HCT116 (cell line): ENCODE measurements around the gene ACOT7. TPM values are rescaled to one million over a fixed set of nuclear protein-coding genes. Genes with fewer than 3 reads are reported as not detected.

Experiments used
- ATAC-seq: fragments of 200-7000 bp; cut with Tn5 transposase; 2 replicates; pipeline ENCODE4 v1.9.1; 2020; ENCODE audit warnings: mild to moderate bottlenecking, moderate library complexity
- BruUV-seq: library from RNA; stranded (reverse); fragments of 400-500 nt; replicated peaks from 2 replicates; lab custom pipeline; 2021; lab: Mats Ljungman, UMichigan
- CTCF ChIA-PET: fragments of 300-600 bp; sonication (Branson Sonifier 250); formaldehyde crosslinking; loops from one replicate; lab custom pipeline; 2021; ENCODE audit warnings: antibody characterized with exemption; lab: Charles Lee
- POLR2A ChIA-PET: fragments of 300-600, 350-600 bp; sonication (Branson Sonifier 250); formaldehyde crosslinking; loops from one replicate; lab custom pipeline; 2021; ENCODE audit warnings: antibody characterized with exemption; lab: Charles Lee
- RAD21 ChIA-PET, 2 experiments: fragments of 300-600 bp; sonication (Branson Sonifier 250); formaldehyde crosslinking; loops; one replicate each; lab custom pipeline; 2023; ENCODE audit warnings: low total read pairs in 2 of 2; ENCODE audit not compliant: uncharacterized antibody in 2 of 2, unreplicated experiment in 2 of 2, low non-redundant PET in 1 of 2; lab: Charles Lee
- DNase-seq: peaks from one replicate; pipeline ENCODE4 v3.0.0-alpha.2; 2010; ENCODE audit warnings: low read depth, low spot score
- H2AFZ ChIP-seq: fragments of 200-600 bp; shearing (Covaris generic), sonication (generic); 2 replicates; pipeline ENCODE4 v1.6.1; 2017; ENCODE audit warnings: low read depth, mixed run types, mixed read lengths, antibody characterized with exemption, low read length; ENCODE audit not compliant: poor library complexity, severe bottlenecking
- H3K27ac ChIP-seq: 2 replicates; pipeline ENCODE4 v1.5.1; 2012; ENCODE audit warnings: low read depth, low read length
- H3K27me3 ChIP-seq: fragments of 200-600 bp; sonication (generic); 2 replicates; pipeline ENCODE4 v1.6.1; 2016; ENCODE audit warnings: mixed run types, low read length, mixed read lengths; ENCODE audit not compliant: insufficient read depth
- H3K36me3 ChIP-seq, 2 experiments: fragments of 200-500 bp in 1 of 2; fragments of 200-600 bp in 1 of 2; sonication (Bioruptor generic) in 1 of 2; sonication (generic) in 1 of 2; 2 replicates each; pipeline versions ENCODE4 v1.5.1 to v1.6.1; 2014 to 2016; ENCODE audit warnings: low read length in 2 of 2, inconsistent platforms in 1 of 2, mixed read lengths in 1 of 2, mixed run types in 1 of 2; ENCODE audit not compliant: insufficient read depth in 2 of 2, control insufficient read depth in 1 of 2
- H3K4me1 ChIP-seq, 2 experiments: fragments of 200-600 bp in 1 of 2; sonication (generic) in 1 of 2; 2 replicates each; pipeline versions ENCODE4 v1.5.1 to v1.6.1; 2012 to 2017; ENCODE audit warnings: low read length in 2 of 2, inconsistent platforms in 1 of 2, mild to moderate bottlenecking in 1 of 2, mixed read lengths in 1 of 2, mixed run types in 1 of 2, moderate library complexity in 1 of 2; ENCODE audit not compliant: insufficient read depth in 2 of 2, control insufficient read depth in 1 of 2
- H3K4me2 ChIP-seq: fragments of 200-600 bp; sonication (generic); 2 replicates; pipeline ENCODE4 v1.6.1; 2017; ENCODE audit warnings: mixed run types, low read length, mixed read lengths
- H3K4me3 ChIP-seq, 2 experiments: fragments of 200-600 bp in 1 of 2; sonication (generic) in 1 of 2; replicated peaks in 1 of 2; 2 replicates each; pipeline ENCODE4 v1.5.1; 2011 to 2016; ENCODE audit warnings: low read length in 2 of 2, control low read depth in 1 of 2, low read depth in 1 of 2, mild to moderate bottlenecking in 1 of 2, mixed read lengths in 1 of 2, mixed run types in 1 of 2
- H3K79me2 ChIP-seq: fragments of 200-600 bp; sonication (generic); 2 replicates; pipeline ENCODE4 v1.6.1; 2017; ENCODE audit warnings: mild to moderate bottlenecking, mixed run types, low read length, moderate library complexity, mixed read lengths; ENCODE audit not compliant: insufficient read depth
- H3K9ac ChIP-seq: fragments of 200-600 bp; sonication (generic); 2 replicates; pipeline ENCODE4 v1.6.1; 2016; ENCODE audit warnings: low read length, mixed read lengths
- H3K9me2 ChIP-seq: fragments of 200-600 bp; sonication (generic), shearing (Covaris generic); 2 replicates; pipeline ENCODE4 v1.6.1; 2017; ENCODE audit warnings: mixed run types, mild to moderate bottlenecking, moderate library complexity; ENCODE audit not compliant: insufficient read depth
- H3K9me3 ChIP-seq, 2 experiments: fragments of 200-500 bp in 1 of 2; fragments of 200-600 bp in 1 of 2; sonication (Bioruptor generic) in 1 of 2; sonication (generic) in 1 of 2; 2 replicates each; pipeline ENCODE4 v1.6.1; 2014 to 2017; ENCODE audit warnings: low read length in 2 of 2, mixed read lengths in 2 of 2, inconsistent platforms in 1 of 2, low read depth in 1 of 2, mild to moderate bottlenecking in 1 of 2, mixed run types in 1 of 2, moderate library complexity in 1 of 2; ENCODE audit not compliant: control insufficient read depth in 1 of 2, insufficient read depth in 1 of 2
- H4K20me1 ChIP-seq: fragments of 200-600 bp; sonication (generic), shearing (Covaris generic); 2 replicates; pipeline ENCODE4 v1.6.1; 2017; ENCODE audit warnings: mixed run types, mild to moderate bottlenecking, moderate library complexity; ENCODE audit not compliant: insufficient read depth
- ATF3 ChIP-seq: IDR thresholded peaks from 2 replicates; pipeline ENCODE4 v1.6.1; 2012
- CBX3 ChIP-seq: IDR thresholded peaks from 2 replicates; pipeline ENCODE4 v1.6.1; 2012; ENCODE audit warnings: low read depth
- CEBPB ChIP-seq: IDR thresholded peaks from 2 replicates; pipeline ENCODE4 v1.6.1; 2012; ENCODE audit warnings: low read depth
- CTCF ChIP-seq, 3 experiments: fragments of 200-600 bp in 1 of 3; sonication (generic) in 1 of 3; IDR thresholded peaks in 2 of 3; conservative IDR thresholded peaks in 1 of 3; 2 replicates each; pipeline ENCODE4 v1.5.1; 2012 to 2017; ENCODE audit warnings: low read depth in 2 of 3, low read length in 2 of 3, antibody characterized with exemption in 1 of 3, borderline replicate concordance in 1 of 3, control low read depth in 1 of 3, mild to moderate bottlenecking in 1 of 3, mixed read lengths in 1 of 3, mixed run types in 1 of 3, moderate library complexity in 1 of 3; ENCODE audit not compliant: insufficient read depth in 1 of 3
- EGR1 ChIP-seq: IDR thresholded peaks from 2 replicates; pipeline ENCODE4 v1.6.1; 2012; ENCODE audit warnings: low read depth
- EZH2 ChIP-seq: fragments of 200-600 bp; sonication (generic); IDR thresholded peaks from 2 replicates; pipeline ENCODE4 v1.6.1; 2017; ENCODE audit warnings: antibody characterized with exemption, mixed run types
- EZH2phosphoT487 ChIP-seq: fragments of 200-600 bp; IDR thresholded peaks from 2 replicates; pipeline ENCODE4 v1.6.1; 2018; ENCODE audit warnings: antibody characterized with exemption, borderline replicate concordance
- FOSL1 ChIP-seq: IDR thresholded peaks from 2 replicates; pipeline ENCODE4 v1.6.1; 2012; ENCODE audit warnings: low read depth
- JUND ChIP-seq: IDR thresholded peaks from 2 replicates; pipeline ENCODE4 v1.6.1; 2012
- MAX ChIP-seq: IDR thresholded peaks from 2 replicates; pipeline ENCODE4 v1.6.1; 2012
- POLR2A ChIP-seq: IDR thresholded peaks from 2 replicates; pipeline ENCODE4 v1.7.0; 2011; ENCODE audit warnings: borderline replicate concordance; ENCODE audit not compliant: insufficient read depth, insufficient read length; ENCODE audit errors: extremely low read depth
- POLR2AphosphoS5 ChIP-seq: IDR thresholded peaks from 2 replicates; pipeline ENCODE4 v1.6.1; 2011; ENCODE audit warnings: mild to moderate bottlenecking, low read depth, low read length, moderate library complexity
- SIN3A ChIP-seq: IDR thresholded peaks from 2 replicates; pipeline ENCODE4 v1.6.1; 2012; ENCODE audit warnings: low read depth
- SP1 ChIP-seq: IDR thresholded peaks from 2 replicates; pipeline ENCODE4 v1.6.1; 2012; ENCODE audit warnings: low read depth
- SRF ChIP-seq: IDR thresholded peaks from 2 replicates; pipeline ENCODE4 v1.6.1; 2012; ENCODE audit warnings: low read depth
- TCF7L2 ChIP-seq: IDR thresholded peaks from 2 replicates; pipeline ENCODE4 v1.7.0; 2011; ENCODE audit warnings: borderline replicate concordance, inconsistent platforms; ENCODE audit not compliant: insufficient read depth, insufficient read length; ENCODE audit errors: extremely low read depth
- ZFX ChIP-seq: fragments of 450-650 bp; IDR thresholded peaks from 2 replicates; pipeline ENCODE4 v1.6.1; 2017
- ZNF274 ChIP-seq: fragments of 200-500 bp; sonication (Bioruptor generic); IDR thresholded peaks from 2 replicates; pipeline ENCODE4 v1.6.1; 2014; ENCODE audit warnings: mild to moderate bottlenecking, low read depth, low read length, inconsistent platforms
- intact Hi-C: fragments of 100-400 bp; cut with micrococcal nuclease; formaldehyde crosslinking; loops from 2 replicates; pipeline ENCODE4 v1.10.0; 2022
- total RNA-seq: library from RNA; stranded (reverse); gene quantifications from one replicate; pipeline ENCODE4 v1.2.1, GENCODE V29; 2021; ENCODE audit not compliant: unreplicated experiment
- TF ChIP-seq, protein P1 (sequence below): IDR thresholded peaks from 2 replicates; pipeline ENCODE4 v1.6.1; 2011; ENCODE audit warnings: mild to moderate bottlenecking, low read length, moderate library complexity; ENCODE audit not compliant: insufficient replicate concordance; ENCODE audit errors: extremely low read depth
- TF ChIP-seq, protein P2 (sequence below): IDR thresholded peaks from 2 replicates; pipeline ENCODE4 v1.6.1; 2012; ENCODE audit warnings: low read depth

The ACOT7 gene
- total RNA-seq, 1 experiment from 2014 or later, result 162 TPM

- TF ChIP-seq ATF3 (no peak), JUND (no peak), ZNF274 (no peak), POLR2A (no peak), CEBPB (no peak), SP1 (no peak), CTCF (IDR thresholded peaks at IDR 0.05 in 2 of 3, conservative IDR thresholded peaks at IDR 0.05 in 1 of 3; ENCODE audit: borderline replicate concordance in 1 of 3, insufficient read depth in 1 of 3, low read depth in 2 of 3, low read length in 2 of 3) (no peak), SRF (no peak), EZH2phosphoT487 (no peak), POLR2AphosphoS5 (no peak), ZFX (no peak), TCF7L2 (no peak), SIN3A (no peak), MAX (no peak), EGR1 (no peak), CBX3 (no peak), EZH2 (no peak), FOSL1 (no peak)
- TF ChIP-seq, protein P1, sequence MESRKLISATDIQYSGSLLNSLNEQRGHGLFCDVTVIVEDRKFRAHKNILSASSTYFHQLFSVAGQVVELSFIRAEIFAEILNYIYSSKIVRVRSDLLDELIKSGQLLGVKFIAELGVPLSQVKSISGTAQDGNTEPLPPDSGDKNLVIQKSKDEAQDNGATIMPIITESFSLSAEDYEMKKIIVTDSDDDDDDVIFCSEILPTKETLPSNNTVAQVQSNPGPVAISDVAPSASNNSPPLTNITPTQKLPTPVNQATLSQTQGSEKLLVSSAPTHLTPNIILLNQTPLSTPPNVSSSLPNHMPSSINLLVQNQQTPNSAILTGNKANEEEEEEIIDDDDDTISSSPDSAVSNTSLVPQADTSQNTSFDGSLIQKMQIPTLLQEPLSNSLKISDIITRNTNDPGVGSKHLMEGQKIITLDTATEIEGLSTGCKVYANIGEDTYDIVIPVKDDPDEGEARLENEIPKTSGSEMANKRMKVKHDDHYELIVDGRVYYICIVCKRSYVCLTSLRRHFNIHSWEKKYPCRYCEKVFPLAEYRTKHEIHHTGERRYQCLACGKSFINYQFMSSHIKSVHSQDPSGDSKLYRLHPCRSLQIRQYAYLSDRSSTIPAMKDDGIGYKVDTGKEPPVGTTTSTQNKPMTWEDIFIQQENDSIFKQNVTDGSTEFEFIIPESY, result no peak
- TF ChIP-seq, protein P2, sequence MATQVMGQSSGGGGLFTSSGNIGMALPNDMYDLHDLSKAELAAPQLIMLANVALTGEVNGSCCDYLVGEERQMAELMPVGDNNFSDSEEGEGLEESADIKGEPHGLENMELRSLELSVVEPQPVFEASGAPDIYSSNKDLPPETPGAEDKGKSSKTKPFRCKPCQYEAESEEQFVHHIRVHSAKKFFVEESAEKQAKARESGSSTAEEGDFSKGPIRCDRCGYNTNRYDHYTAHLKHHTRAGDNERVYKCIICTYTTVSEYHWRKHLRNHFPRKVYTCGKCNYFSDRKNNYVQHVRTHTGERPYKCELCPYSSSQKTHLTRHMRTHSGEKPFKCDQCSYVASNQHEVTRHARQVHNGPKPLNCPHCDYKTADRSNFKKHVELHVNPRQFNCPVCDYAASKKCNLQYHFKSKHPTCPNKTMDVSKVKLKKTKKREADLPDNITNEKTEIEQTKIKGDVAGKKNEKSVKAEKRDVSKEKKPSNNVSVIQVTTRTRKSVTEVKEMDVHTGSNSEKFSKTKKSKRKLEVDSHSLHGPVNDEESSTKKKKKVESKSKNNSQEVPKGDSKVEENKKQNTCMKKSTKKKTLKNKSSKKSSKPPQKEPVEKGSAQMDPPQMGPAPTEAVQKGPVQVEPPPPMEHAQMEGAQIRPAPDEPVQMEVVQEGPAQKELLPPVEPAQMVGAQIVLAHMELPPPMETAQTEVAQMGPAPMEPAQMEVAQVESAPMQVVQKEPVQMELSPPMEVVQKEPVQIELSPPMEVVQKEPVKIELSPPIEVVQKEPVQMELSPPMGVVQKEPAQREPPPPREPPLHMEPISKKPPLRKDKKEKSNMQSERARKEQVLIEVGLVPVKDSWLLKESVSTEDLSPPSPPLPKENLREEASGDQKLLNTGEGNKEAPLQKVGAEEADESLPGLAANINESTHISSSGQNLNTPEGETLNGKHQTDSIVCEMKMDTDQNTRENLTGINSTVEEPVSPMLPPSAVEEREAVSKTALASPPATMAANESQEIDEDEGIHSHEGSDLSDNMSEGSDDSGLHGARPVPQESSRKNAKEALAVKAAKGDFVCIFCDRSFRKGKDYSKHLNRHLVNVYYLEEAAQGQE, result no peak
- RAD21 ChIA-PET, result no interaction called here
- H3K4me1 ChIP-seq, result peaks cover 41 to 63% of the 10 kb centered on the region in 2 experiments
- no peaks in the 10 kb centered on the region; a peak in 1 of 4 replicates for H3K36me3 ChIP-seq
- intact Hi-C loops, result no loop called here
- H2AFZ ChIP-seq, result no peak overlapping the region
- ATAC-seq, result no peak
- H3K4me2 ChIP-seq, result peak overlapping the region; percentile 69
- peaks cover 65% of the 10 kb centered on the region for H3K79me2 ChIP-seq
- H3K27me3 ChIP-seq, result no peaks in the 10 kb centered on the region
- no TSS peak for BruUV-seq
- H3K9ac ChIP-seq, result peak overlapping the region; percentile 46
- no peaks in the 10 kb centered on the region for H4K20me1 ChIP-seq
- H3K27ac ChIP-seq, result peak overlapping the region; percentile 54; the same call in 1 of the 2 replicates
- no peaks in the 10 kb centered on the region for H3K9me3 ChIP-seq
- POLR2A ChIA-PET, result no interaction called here
- peak overlapping the region in 1 of 2 experiments; percentile 30; a peak in 2 of 4 replicates for H3K4me3 ChIP-seq
- DNase-seq, result no peak
- H3K9me2 ChIP-seq, result no peaks in the 10 kb centered on the region
- CTCF ChIA-PET, result interaction anchor here (1.0 to 1.9 kb wide), 7 partner anchors 8 to 149 kb away, joined by 3 to 6 read pairs (median 4); partner anchors contain the start of gene ACOT7
Observed at GRCh38 chr1:6353619-6353954, 40.0 kb downstream of the ACOT7 start.
